22Rv1 (cell line): ENCODE results near the gene FBXO41.
"Not testable (repeated sequence)": the region's sequence is repeated elsewhere in the genome, so short reads cannot be mapped to it uniquely, and the experiment has no call there.

Experiments used
- H3K27ac ChIP-seq: fragments of 450-650 bp; 2 replicates; pipeline ENCODE4 v1.5.1; 2017
- ZFX ChIP-seq: fragments of 450-650 bp; IDR thresholded peaks from 2 replicates; pipeline ENCODE4 v1.6.1; 2017; ENCODE audit warnings: antibody characterized with exemption, borderline replicate concordance
- TF ChIP-seq, protein P1 (sequence below): fragments of 450-650 bp; IDR thresholded peaks from 2 replicates; pipeline ENCODE4 v1.5.1; 2017; ENCODE audit warnings: mild to moderate bottlenecking

FBXO41 gene

DNA sequence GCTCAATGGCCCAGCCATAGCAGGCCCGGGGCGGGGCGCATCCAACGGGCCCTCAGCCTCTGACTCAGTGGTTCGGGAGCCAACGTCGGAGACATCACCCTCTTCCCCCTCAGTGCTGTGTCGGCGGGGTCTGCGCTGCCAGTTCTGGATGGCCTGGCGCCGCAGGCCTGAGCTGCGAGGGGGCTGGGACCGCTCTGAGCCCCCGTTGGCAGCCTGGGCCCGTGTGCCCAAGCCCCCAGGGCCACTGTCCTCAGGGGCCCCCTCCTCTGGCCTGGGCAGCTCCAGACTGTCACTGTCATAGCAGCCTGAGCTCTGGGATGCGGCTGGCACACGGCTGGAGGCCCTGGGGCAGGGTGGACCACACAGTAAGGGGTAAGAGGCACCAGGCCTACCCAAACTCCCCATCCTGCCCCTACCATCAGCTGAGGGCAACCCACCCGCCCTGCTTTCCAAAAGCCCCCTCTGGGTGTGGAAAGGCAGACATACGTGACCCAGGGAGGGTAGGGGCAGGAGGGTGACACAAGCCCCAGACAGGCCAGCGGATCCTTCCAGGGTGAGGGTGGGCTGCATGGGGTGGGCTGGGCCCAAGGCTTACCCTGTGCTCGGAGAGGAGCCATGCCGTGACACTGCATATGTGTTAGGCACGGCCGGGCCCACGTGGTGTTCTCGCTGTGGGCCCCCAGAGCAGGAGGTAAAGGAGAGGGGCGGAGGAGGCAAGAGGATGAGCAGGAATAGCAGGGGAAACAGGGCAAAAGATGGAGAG lies 18.8 kb downstream of the FBXO41 start:
- no peak overlapping the region for H3K27ac ChIP-seq
- no peak for TF ChIP-seq ZFX
- TF ChIP-seq, protein P1, sequence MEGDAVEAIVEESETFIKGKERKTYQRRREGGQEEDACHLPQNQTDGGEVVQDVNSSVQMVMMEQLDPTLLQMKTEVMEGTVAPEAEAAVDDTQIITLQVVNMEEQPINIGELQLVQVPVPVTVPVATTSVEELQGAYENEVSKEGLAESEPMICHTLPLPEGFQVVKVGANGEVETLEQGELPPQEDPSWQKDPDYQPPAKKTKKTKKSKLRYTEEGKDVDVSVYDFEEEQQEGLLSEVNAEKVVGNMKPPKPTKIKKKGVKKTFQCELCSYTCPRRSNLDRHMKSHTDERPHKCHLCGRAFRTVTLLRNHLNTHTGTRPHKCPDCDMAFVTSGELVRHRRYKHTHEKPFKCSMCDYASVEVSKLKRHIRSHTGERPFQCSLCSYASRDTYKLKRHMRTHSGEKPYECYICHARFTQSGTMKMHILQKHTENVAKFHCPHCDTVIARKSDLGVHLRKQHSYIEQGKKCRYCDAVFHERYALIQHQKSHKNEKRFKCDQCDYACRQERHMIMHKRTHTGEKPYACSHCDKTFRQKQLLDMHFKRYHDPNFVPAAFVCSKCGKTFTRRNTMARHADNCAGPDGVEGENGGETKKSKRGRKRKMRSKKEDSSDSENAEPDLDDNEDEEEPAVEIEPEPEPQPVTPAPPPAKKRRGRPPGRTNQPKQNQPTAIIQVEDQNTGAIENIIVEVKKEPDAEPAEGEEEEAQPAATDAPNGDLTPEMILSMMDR: no peak

DNA sequence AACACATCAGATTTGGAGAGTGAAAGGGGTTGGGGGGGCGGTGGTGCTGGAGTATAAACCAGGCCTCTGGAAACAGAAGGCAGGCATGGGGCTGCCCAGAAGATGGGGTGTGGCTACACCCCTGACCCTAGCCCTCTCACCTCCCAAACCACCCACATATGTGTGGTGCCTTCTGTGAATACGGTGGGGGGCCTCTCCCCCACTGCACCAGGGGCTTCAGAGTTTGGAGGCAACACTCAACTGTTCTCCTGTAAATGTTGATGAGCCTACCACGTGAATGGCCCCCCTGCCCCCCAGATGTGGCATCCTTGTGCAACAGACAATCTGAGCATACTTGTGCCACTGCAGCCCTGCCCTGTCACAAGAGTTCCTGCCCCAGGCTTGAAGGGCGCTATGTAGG lies 19.5 kb downstream of the FBXO41 start:
- H3K27ac ChIP-seq: no peak overlapping the region
- TF ChIP-seq, protein P1: no peak
- no peak for TF ChIP-seq ZFX

DNA sequence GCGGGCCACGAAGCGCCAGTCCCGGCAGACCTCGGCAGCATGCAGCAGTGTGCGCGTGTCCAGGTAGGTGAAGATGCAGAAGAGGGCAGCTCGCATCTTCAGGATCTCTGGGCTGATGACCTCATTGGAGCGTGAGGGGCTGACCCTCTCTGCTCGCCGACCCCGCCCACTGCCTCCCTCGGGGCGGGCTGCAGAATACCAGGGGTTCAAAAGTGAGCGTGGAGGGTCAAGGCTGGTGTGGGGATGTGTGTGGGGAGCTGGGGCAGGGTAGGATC lies 20.0 kb downstream of the FBXO41 start:
- no peak for TF ChIP-seq ZFX
- TF ChIP-seq, protein P1: no peak
- H3K27ac ChIP-seq: no peak overlapping the region

DNA sequence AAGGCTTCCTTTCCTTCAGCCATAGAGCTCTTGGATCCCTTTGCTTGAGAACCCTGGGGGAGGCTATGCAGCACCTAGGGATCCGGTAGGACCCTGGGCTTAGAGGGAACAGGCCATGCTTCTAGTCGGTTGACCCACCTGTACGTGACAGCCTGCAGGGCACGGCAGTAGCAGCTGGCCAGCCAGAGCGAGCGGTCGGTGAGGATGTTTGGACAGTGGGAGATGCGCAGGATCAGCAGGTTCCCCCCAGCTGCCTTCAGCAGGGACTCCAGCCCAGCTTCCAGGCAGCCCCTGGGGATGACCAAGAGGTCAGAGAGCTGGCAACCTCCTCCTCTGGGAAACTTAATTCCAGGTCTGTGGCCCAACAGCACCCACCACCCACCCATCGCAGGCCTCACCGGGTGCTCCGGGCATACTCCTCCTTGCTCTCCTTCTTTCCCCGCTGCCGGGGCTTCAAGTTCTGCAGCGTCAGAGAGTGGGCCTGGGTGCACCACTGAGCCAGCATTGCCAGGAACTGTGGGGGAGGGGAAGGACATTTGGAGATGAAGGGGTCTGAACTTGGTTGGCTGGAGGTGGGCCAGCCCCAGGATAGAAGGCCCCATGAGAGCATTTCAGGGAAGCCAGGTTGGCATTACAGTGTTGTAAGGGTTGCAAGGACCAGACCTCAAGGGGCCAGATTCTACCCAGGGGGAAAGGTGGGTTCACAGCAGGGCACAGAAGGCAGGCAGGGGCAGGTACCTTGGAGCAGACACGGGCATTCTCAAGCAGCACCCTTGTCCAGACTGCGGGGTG lies 20.5 kb downstream of the FBXO41 start:
- TF ChIP-seq, protein P1: no peak
- TF ChIP-seq ZFX: no peak
- no peak overlapping the region for H3K27ac ChIP-seq

GRCh38 chr2:73262691-73263429 lies 21.4 kb downstream of the FBXO41 start:
- not testable (repeated sequence) for H3K27ac ChIP-seq

DNA sequence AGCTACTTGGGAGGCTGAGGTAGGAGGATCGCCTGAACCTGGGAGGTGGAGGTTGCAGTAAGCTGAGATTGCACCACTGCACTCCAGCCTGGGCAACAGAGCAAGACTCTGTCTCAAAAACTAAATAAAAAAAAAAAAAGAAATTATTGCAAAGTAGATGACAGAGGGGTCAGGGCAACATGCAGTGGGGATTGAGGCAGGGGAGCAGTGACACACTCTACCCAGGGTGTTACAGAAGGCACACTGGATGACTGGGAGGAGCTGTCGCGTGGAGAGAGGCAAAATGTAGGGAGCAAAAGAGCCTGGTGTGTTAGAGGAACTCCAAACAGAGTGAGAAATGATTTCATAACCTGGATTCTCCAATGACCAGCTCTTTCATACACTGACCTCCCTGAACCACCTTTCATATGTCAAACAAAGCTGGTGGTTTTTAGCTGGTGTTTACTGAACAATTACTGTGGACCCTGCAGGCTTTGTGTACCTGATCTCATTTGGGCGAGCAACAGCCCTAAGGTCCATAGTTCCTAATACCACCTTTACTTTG lies 22.1 kb downstream of the FBXO41 start:
- no peak overlapping the region for H3K27ac ChIP-seq
- TF ChIP-seq, protein P1: no peak
- no peak for TF ChIP-seq ZFX

DNA sequence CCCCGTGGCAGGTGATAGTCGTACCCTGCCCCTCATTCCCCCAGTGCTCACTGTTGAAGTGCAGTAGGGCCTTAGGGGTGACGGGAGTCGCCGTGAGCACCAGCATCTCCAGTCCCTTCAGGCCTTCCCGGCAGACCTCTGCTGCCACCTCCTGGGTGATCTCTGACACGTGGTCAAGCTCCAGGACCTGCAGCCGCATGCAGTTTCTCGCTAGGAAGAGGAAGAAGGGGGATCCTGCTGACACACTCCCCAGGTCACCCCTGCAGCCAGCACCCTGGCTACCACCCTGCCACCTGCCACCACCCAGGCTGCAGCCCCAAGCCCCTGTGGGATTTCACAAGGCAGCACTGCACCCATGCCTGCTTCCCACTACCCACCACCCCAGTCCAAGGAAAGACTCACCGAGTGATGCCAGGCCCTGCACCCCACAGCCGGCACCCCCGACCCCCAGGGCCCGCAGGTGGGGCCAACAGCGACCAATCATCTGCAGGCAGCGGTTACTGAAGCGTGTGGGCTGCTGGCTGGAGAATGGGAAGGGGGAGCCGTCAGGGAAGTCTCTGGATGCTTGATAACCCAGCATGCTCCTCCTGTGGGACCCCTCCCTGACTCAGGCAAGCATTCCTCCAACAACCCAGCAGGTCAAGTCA lies 23.8 kb downstream of the FBXO41 start:
- TF ChIP-seq, protein P1: peak; percentile 54
- no peak for TF ChIP-seq ZFX
- no peak overlapping the region for H3K27ac ChIP-seq
